ENCODE data around the gene TTC39A. TPM values are rescaled to one million over a fixed set of nuclear protein-coding genes. Genes with fewer than 3 reads are reported as not detected.

TTC39A gene
- total and polyA plus RNA-seq, 8 donors: 8.3 to 159 (median 32.4) TPM

- Histone ChIP-seq H3K9me3 (no peaks in the 10 kb centered on the region), H3K4me1 (peaks cover 0 to 10% (median 4%) of the 10 kb centered on the region in 4 donors), H3K27me3 (no peaks in the 10 kb centered on the region), H3K36me3 (peaks cover 0 to 42% (median 36%) of the 10 kb centered on the region in 4 donors), H3K27ac (no peak overlapping the region), H3K4me3 (no peak overlapping the region)
- no peak for DNase-seq
- TF ChIP-seq POLR2AphosphoS5 (IDR thresholded peaks at IDR 0.05): no peak
- TF ChIP-seq POLR2A (IDR thresholded peaks at IDR 0.05): no peak
- TF ChIP-seq EP300 (IDR thresholded peaks at IDR 0.05): no peak
- no peak for TF ChIP-seq CTCF (IDR thresholded peaks at IDR 0.05)
- WGBS, 5 donors: 78 to 93% (median 92%) methylated on average over 7 of the region's 7 CpGs
- intact Hi-C loops (cut with DNase I; ENCODE audit: low total_unique reads): no loop called here
These were observed 54.1 kb downstream of the TTC39A start for GRCh38 chr1:51276286-51276685.

GRCh38 chr1:51274676-51275075 is 55.7 kb downstream of the TTC39A start:
- Histone ChIP-seq H3K4me3 (no peak overlapping the region), H3K36me3 (peaks cover 5 to 50% (median 48%) of the 10 kb centered on the region in 4 donors), H3K27me3 (no peaks in the 10 kb centered on the region), H3K9me3 (no peaks in the 10 kb centered on the region), H3K4me1 (peaks cover 0 to 26% (median 10%) of the 10 kb centered on the region in 4 donors), H3K27ac (no peak overlapping the region)
- TF ChIP-seq CTCF (IDR thresholded peaks at IDR 0.05) (no peak), EP300 (IDR thresholded peaks at IDR 0.05) (no peak), POLR2AphosphoS5 (IDR thresholded peaks at IDR 0.05) (no peak), POLR2A (IDR thresholded peaks at IDR 0.05) (no peak)
- DNase-seq: no peak
- 94 to 98% (median 95%) methylated on average over 6 of the region's 6 CpGs for WGBS, 5 donors
- intact Hi-C loops (cut with DNase I; ENCODE audit: low total_unique reads): no loop called here

- H3K4me1 ChIP-seq: peaks cover 1 to 44% (median 16%) of the 10 kb centered on the region in 4 donors
- H3K27me3 ChIP-seq: no peaks in the 10 kb centered on the region
- DNase-seq: no peak
- H3K4me3 ChIP-seq: no peak overlapping the region
- H3K27ac ChIP-seq: no peak overlapping the region
- H3K36me3 ChIP-seq: peaks cover 5 to 49% (median 43%) of the 10 kb centered on the region in 4 donors
- intact Hi-C loops (cut with DNase I; ENCODE audit: low total_unique reads): no loop called here
- no peaks in the 10 kb centered on the region for H3K9me3 ChIP-seq
- TF ChIP-seq CTCF (IDR thresholded peaks at IDR 0.05) (no peak), POLR2A (IDR thresholded peaks at IDR 0.05) (no peak), EP300 (IDR thresholded peaks at IDR 0.05) (no peak), POLR2AphosphoS5 (IDR thresholded peaks at IDR 0.05) (no peak)
These were observed 57.4 kb downstream of the TTC39A start for GRCh38 chr1:51272916-51273315.

GRCh38 chr1:51270751-51271150 is 59.6 kb downstream of the TTC39A start:
- no peak overlapping the region for H3K27ac ChIP-seq
- DNase-seq: no peak
- no peaks in the 10 kb centered on the region for H3K27me3 ChIP-seq
- TF ChIP-seq POLR2A (IDR thresholded peaks at IDR 0.05) (no peak), EP300 (IDR thresholded peaks at IDR 0.05) (no peak), CTCF (IDR thresholded peaks at IDR 0.05) (no peak), POLR2AphosphoS5 (IDR thresholded peaks at IDR 0.05) (no peak)
- no peak overlapping the region for H3K4me3 ChIP-seq
- no peaks in the 10 kb centered on the region for H3K9me3 ChIP-seq
- H3K4me1 ChIP-seq: peaks cover 6 to 65% (median 26%) of the 10 kb centered on the region in 4 donors
- H3K36me3 ChIP-seq: peaks cover 5 to 42% (median 33%) of the 10 kb centered on the region in 4 donors
- intact Hi-C loops (cut with DNase I; ENCODE audit: low total_unique reads): no loop called here
